Measurements from ENCODE around the gene STPG2.

Gene STPG2

GRCh38 chr4:98092833-98093439 lies 50.3 kb downstream of the STPG2 start:
- DNase-seq = no peak

DNA sequence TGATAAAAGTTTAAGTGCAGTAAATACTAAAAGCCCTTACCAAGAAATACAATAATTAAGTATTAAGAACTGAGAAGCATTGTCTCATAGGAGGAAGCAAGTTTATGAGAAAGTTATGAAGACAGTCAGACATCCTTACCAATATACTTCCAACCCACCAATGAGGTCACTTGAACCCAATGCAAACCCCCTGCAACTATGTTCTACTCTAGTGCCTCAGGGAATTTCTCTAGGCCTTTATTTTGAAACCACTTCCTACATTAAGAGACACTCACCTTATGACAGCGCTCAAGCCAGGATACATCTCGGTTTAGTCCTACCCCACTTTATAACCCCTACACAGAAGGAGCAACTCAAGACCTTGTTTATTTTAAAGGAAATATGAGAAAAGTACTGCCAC lies 61.3 kb downstream of the STPG2 start:
- DNase-seq = no peak

GRCh38 chr4:98068495-98068894 lies 74.8 kb downstream of the STPG2 start:
- no peak for DNase-seq

DNA sequence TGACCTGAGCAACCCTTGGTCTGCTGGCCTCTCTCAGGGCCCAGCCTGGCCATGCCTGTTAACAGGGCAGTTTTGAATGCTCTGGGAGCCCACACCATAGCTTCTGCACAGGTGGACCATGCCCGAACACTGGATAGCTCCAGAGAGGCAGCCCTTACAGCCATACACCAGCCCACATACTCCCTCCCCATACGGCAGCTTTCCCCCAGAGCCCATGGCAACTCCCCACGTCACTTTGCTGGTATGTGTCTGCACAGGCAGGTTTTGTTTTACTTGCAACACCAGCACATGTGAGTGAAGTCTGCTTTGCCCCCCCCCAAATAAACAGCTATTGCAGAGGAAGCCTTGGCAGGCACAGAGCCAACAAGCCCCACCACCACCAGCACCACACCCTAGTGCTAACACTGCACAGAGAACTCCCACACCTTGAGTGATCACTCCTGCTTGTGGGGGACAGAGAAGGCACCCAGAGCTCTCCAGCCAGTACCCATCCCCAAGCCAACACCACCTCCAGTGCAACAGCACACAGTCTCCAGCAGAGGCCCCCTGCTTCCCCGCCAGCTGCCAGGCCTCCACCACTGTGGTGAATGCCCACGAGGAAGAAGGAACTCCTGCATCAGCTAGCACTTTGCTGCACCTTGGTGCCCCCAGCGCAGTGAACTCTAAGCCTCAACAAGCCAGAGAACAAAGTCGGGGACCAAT lies 87.3 kb downstream of the STPG2 start:
- DNase-seq = no peak

GRCh38 chr4:98046665-98047064 lies 96.6 kb downstream of the STPG2 start:
- no peak for DNase-seq

DNA sequence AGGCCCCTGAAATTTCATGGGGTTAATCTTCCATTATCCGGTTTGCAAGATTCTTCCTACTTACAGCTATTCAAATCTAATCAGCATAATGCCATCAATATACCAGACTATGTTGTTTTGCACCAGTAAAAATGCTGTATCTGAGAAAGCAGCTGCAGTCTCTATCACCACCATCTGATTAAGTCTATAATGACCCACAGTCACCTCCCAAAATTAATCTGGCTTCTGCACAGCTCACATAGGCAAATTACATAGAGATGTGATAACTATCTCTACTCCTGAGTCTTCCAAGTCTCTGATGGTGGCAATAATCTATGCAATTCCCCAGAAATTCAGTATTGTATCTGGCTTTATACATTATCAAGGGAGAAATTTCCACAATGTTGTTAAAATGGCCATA lies 113.2 kb downstream of the STPG2 start:
- no peak for DNase-seq

GRCh38 chr4:98027827-98028226 lies 115.4 kb downstream of the STPG2 start:
- no peak for DNase-seq

DNA sequence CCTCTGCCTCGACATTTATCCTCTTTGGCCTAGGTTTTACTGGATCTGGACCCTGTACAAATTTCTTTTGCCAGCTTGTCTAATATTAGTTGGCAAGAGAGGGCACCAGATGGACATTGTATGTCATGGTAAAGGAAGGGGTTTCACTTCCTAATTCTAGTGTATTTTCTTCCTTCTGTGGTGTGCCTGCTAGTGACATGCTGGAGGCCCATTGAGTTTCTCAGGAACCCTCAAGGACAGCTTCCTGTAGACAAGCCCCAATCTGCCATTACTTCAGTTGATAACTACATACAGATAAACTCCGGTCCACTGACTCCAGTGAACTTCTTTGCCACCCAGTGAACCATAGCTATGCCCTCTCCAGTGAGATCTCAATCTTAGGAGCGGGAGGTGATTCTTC lies 116.9 kb downstream of the STPG2 start:
- no peak for DNase-seq

GRCh38 chr4:98006814-98007412 lies 136.4 kb downstream of the STPG2 start:
- no peak for DNase-seq

DNA sequence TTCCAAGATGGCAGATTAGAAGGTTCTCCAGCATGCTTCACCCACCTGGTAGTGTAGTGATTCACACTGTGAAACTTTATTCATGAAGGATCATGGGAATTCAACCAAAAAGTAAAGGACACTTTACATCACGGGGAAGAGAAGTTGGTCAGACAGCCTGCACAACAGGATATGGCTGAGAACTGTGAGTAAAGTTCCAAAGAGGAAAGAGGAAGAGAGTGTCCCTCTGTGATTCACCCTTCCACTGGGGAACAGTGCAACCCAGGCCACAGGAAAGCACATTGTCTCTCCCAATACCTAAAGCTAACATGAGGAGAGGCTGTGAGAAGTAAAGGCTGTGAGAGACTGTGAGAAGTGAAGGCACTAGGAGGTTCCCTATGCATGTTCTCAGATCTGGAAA lies 137.2 kb downstream of the STPG2 start:
- no peak for DNase-seq

DNA sequence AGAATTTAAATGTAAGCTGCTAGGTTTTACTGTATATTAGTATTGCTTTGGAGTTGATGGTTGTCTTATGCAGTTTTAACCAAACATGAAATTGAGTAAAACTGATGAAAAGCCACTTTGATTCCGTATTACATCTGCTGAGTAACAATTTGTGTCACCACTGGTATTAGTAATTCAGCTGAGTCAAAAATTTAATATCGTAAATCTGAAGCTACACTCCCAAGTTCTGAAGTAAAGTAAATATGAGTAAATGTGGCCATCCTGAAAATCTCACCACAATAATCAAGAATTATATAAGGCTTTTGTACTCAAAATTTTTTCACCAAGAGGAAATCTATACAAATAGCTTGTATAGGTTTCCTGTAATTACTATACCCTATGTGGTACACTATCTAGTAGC lies 142.3 kb downstream of the STPG2 start:
- no peak for DNase-seq

GRCh38 chr4:97998203-97998602 lies 145.1 kb downstream of the STPG2 start:
- DNase-seq = no peak

- no peak for DNase-seq
Observed at GRCh38 chr4:97994765-97995465, 148.4 kb downstream of the STPG2 start.

DNA sequence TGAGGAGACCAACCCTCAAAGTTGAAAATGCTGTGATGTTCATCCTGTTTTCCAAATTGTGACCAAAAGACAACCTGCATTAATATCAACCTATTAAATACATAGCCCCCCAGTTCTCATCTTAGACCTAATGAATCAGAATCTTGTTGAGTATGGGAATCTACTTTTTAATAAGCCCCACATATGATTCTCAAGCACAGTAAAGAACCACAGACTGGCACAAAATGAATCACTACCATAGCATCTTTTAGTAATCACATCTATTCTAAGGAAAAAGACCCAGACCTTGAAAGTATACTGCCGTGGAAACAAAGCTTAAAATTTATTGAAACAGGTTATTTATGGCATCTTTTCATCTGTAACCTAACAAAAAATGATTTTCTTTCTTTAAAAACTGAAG lies 152.9 kb downstream of the STPG2 start:
- no peak for DNase-seq

- DNase-seq = no peak
Observed at GRCh38 chr4:97987019-97987648, 156.1 kb downstream of the STPG2 start.

- DNase-seq = no peak
Observed at GRCh38 chr4:97984545-97985131, 158.6 kb downstream of the STPG2 start.

DNA sequence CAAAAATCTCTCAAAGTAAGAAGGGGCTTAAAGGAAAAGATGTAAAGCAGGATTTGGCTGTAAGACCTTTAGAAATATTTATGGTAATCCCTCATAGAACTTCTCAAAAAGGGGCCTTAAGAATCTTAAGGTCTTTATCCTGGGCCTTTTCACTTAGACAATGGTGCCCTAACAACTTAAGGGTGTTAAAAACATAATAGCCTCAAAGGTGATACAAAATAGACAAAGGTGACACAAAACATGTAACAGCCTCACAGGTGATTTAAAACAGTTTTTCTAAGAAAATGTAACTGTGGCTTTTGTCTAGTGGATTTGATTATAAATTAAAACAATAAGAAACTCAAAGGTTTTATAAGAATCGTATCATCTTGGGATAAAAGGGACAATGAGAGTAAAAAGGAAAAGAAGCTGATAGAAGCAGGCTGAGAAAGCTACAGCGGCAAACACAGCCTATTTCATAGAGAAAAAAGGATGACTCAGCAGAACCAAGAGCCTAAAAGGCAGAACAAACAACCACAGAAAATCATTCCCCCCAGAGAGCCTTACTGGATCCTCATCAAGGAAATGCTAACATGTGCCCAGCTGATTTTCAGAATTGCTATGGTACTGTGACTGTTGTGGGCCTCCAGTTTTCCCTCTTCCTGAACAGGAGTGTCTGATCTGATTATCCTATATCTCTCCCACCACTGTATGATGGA lies 164.3 kb downstream of the STPG2 start:
- no peak for DNase-seq

- DNase-seq = no peak
Observed at GRCh38 chr4:97953171-97953941, 189.9 kb downstream of the STPG2 start.

- no peak for DNase-seq
Observed at GRCh38 chr4:97952763-97953162, 190.5 kb downstream of the STPG2 start.

- no peak for DNase-seq
Observed at GRCh38 chr4:97950836-97951235, 192.4 kb downstream of the STPG2 start.

DNA sequence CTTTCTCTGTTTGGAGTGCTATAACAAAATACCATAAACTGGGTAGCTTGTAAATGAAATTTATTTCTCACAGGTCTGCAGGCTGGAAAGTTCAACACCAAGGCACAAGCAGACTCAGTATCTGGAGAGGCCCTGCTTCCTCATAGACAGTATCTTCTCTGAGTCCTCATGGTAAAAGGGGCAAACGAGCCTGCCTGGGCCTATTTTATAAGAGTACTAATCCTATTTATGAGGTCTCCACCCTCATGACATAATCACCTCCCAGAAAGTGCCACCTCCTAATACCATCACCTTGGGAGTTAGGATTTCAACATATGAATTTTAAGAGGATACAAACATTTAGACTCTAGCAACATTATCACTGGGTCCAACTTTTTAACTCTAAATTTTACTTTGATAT lies 200.3 kb downstream of the STPG2 start:
- DNase-seq = no peak

- DNase-seq = no peak
Observed at GRCh38 chr4:97942137-97942536, 201.1 kb downstream of the STPG2 start.

All from activated CD8-positive, alpha-beta memory T cell treated with anti-CD3 and anti-CD28 coated beads, Interleukin-2, amount 50 U/mL, for 48 hours (primary cell).